Trophoblast cell (in vitro differentiated cells and primary cell): ENCODE data around the gene AOPEP.
A peak's percentile ranks its signal among the peaks of the same experiment; 100 is the strongest.

Experiments
- DNase-seq, 2 donors: peaks; one replicate each; pipeline ENCODE4 v3.0.0-alpha.2; 2016
- H2AFZ ChIP-seq: 2 replicates; pipeline ENCODE4 v1.6.1; 2013; ENCODE audit warnings: low read length, moderate library complexity, mild to moderate bottlenecking; ENCODE audit not compliant: insufficient read depth, poor library complexity
- H2AK5ac ChIP-seq: 2 replicates; pipeline ENCODE4 v1.6.1; 2013; ENCODE audit warnings: mild to moderate bottlenecking, low read length
- H2BK120ac ChIP-seq: 2 replicates; pipeline ENCODE4 v1.6.1; 2013; ENCODE audit warnings: low read length, mild to moderate bottlenecking, moderate library complexity; ENCODE audit not compliant: insufficient read depth, poor library complexity
- H2BK12ac ChIP-seq: 2 replicates; pipeline ENCODE4 v1.6.1; 2013; ENCODE audit warnings: mild to moderate bottlenecking, low read length, moderate library complexity
- H2BK5ac ChIP-seq: 2 replicates; pipeline ENCODE4 v1.6.1; 2013; ENCODE audit warnings: low read length, low read depth, moderate library complexity, mild to moderate bottlenecking; ENCODE audit not compliant: poor library complexity
- H3K14ac ChIP-seq: 2 replicates; pipeline ENCODE4 v1.6.1; 2013; ENCODE audit warnings: mild to moderate bottlenecking, low read length
- H3K18ac ChIP-seq: 2 replicates; pipeline ENCODE4 v1.6.1; 2013; ENCODE audit warnings: mild to moderate bottlenecking, low read length
- H3K23ac ChIP-seq: 2 replicates; pipeline ENCODE4 v1.6.1; 2013; ENCODE audit warnings: low read length
- H3K27ac ChIP-seq: 2 replicates; pipeline ENCODE4 v1.5.1; 2013; ENCODE audit warnings: low read depth, mild to moderate bottlenecking, inconsistent platforms, low read length, moderate library complexity
- H3K27me3 ChIP-seq: 2 replicates; pipeline ENCODE4 v1.6.1; 2013; ENCODE audit warnings: inconsistent platforms, mild to moderate bottlenecking, low read length, moderate library complexity; ENCODE audit not compliant: insufficient read depth
- H3K36me3 ChIP-seq, 2 experiments: 1 replicate in 1 of 2; 2 replicates in 1 of 2; pipeline ENCODE4 v1.6.1; 2013; ENCODE audit warnings: low read length in 2 of 2, mild to moderate bottlenecking in 2 of 2, moderate library complexity in 1 of 2; ENCODE audit not compliant: insufficient read depth in 2 of 2, control insufficient read depth in 1 of 2
- H3K4ac ChIP-seq: 2 replicates; pipeline ENCODE4 v1.6.1; 2013; ENCODE audit warnings: low read depth, mild to moderate bottlenecking, low read length, moderate library complexity
- H3K4me1 ChIP-seq, 2 experiments: 1 replicate in 1 of 2; 2 replicates in 1 of 2; pipeline ENCODE4 v1.6.1; 2013; ENCODE audit warnings: low read length in 2 of 2, mild to moderate bottlenecking in 2 of 2, moderate library complexity in 1 of 2; ENCODE audit not compliant: insufficient read depth in 2 of 2, control insufficient read depth in 1 of 2
- H3K4me2 ChIP-seq: 2 replicates; pipeline ENCODE4 v1.6.1; 2013; ENCODE audit warnings: inconsistent platforms, mild to moderate bottlenecking, low read length, moderate library complexity
- H3K4me3 ChIP-seq: 2 replicates; pipeline ENCODE4 v1.5.1; 2013; ENCODE audit warnings: mild to moderate bottlenecking, low read depth, low read length, inconsistent platforms
- H3K79me1 ChIP-seq: one replicate; pipeline ENCODE4 v1.6.1; 2013; ENCODE audit warnings: low read length
- H3K79me2 ChIP-seq: 2 replicates; pipeline ENCODE4 v1.6.1; 2013; ENCODE audit warnings: low read length, mild to moderate bottlenecking; ENCODE audit not compliant: control insufficient read depth, insufficient read depth, poor library complexity
- H3K9ac ChIP-seq: 2 replicates; pipeline ENCODE4 v1.6.1; 2013; ENCODE audit warnings: mild to moderate bottlenecking, low read length
- H3K9me3 ChIP-seq: 2 replicates; pipeline ENCODE4 v1.6.1; 2013; ENCODE audit warnings: low read depth, mild to moderate bottlenecking, control low read depth, inconsistent platforms, low read length; ENCODE audit not compliant: insufficient read depth
- H4K12ac ChIP-seq: 2 replicates; pipeline ENCODE4 v1.6.1; 2013; ENCODE audit warnings: low read depth, mild to moderate bottlenecking, low read length, moderate library complexity
- H4K8ac ChIP-seq: 2 replicates; pipeline ENCODE4 v1.6.1; 2013; ENCODE audit warnings: low read depth, mild to moderate bottlenecking, low read length, moderate library complexity
- H4K91ac ChIP-seq: one replicate; pipeline ENCODE4 v1.6.1; 2013; ENCODE audit warnings: low read depth, mild to moderate bottlenecking, low read length, moderate library complexity
- WGBS: extraction: QIAGEN DNeasy Blood & Tissue Kit; methylation state at CpG from one replicate; pipeline ENCODE4 v1.1.7; 2013; ENCODE audit warnings: missing lambda C conversion rate; ENCODE audit not compliant: insufficient read length, insufficient coverage; ENCODE audit errors: extremely low coverage; 5-methylcytosine and 5-hydroxymethylcytosine counted together

Gene AOPEP

DNA sequence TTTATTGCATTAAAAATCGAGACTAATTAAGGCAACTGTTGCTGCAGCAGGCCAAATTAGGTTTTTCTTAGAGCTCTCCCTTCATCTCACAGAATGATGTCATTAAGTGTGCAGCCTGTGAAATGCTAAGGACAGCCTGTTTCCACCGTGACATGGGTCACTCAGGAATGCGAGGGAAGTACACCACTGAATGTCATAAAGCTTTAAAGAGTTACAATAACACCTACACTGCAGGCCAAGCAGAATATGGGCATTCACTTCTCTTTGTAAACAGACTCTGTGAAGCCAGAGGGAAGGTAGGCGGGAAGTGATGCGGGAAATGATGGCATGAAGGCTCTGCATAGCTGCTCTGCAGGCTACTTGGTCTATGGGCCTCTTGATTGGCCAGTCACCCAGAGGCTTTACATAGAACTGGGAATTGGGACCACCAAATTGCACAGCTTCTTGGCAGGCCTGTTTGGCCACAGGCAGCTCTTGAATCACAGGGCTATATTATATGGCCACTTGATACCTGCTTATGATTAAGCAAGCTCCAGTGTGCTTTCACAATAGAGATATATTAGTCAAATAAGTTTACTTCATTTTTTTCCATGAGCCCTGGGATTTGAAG lies 28.4 kb upstream of the AOPEP start:
- no peaks in the 10 kb centered on the region for H3K27me3 ChIP-seq
- H4K8ac ChIP-seq, result no peak overlapping the region
- no peak overlapping the region for H4K91ac ChIP-seq
- no peak overlapping the region for H2AK5ac ChIP-seq
- H2AFZ ChIP-seq, result no peak overlapping the region
- no peak overlapping the region for H3K18ac ChIP-seq
- no peaks in the 10 kb centered on the region for H3K79me2 ChIP-seq
- H2BK120ac ChIP-seq, result no peak overlapping the region
- H3K4me3 ChIP-seq, result no peak overlapping the region
- H3K4me1 ChIP-seq, result peaks cover 0 to 4% of the 10 kb centered on the region in 2 experiments
- H3K79me1 ChIP-seq, result no peaks in the 10 kb centered on the region
- H3K27ac ChIP-seq, result no peak overlapping the region
- H4K12ac ChIP-seq, result no peak overlapping the region
- DNase-seq, result peak; percentile 75 to 79
- H3K4ac ChIP-seq, result no peak overlapping the region
- H3K9me3 ChIP-seq, result no peaks in the 10 kb centered on the region
- H3K4me2 ChIP-seq, result no peak overlapping the region
- H3K36me3 ChIP-seq, result no peaks in the 10 kb centered on the region
- no peak overlapping the region for H3K9ac ChIP-seq
- no peak overlapping the region for H2BK5ac ChIP-seq
- H2BK12ac ChIP-seq, result no peak overlapping the region
- no peak overlapping the region for H3K23ac ChIP-seq
- no CpG with 5 or more reads among the region's 5 CpGs for WGBS
- no peak overlapping the region for H3K14ac ChIP-seq

GRCh38 chr9:94699715-94700373 lies 26.7 kb upstream of the AOPEP start:
- Histone ChIP-seq H3K18ac (no peak overlapping the region), H3K79me1 (no peaks in the 10 kb centered on the region), H3K27me3 (no peaks in the 10 kb centered on the region), H3K4ac (no peak overlapping the region), H2BK120ac (no peak overlapping the region), H3K23ac (no peak overlapping the region), H3K36me3 (no peaks in the 10 kb centered on the region), H3K9me3 (no peaks in the 10 kb centered on the region), H3K4me2 (no peak overlapping the region), H4K12ac (no peak overlapping the region), H3K79me2 (no peaks in the 10 kb centered on the region), H3K14ac (no peak overlapping the region), H3K27ac (no peak overlapping the region), H2AFZ (no peak overlapping the region), H4K91ac (no peak overlapping the region), H2BK12ac (no peak overlapping the region), H3K4me1 (peaks cover 0 to 4% of the 10 kb centered on the region in 2 experiments), H3K4me3 (no peak overlapping the region), H2BK5ac (no peak overlapping the region), H2AK5ac (no peak overlapping the region), H4K8ac (no peak overlapping the region), H3K9ac (no peak overlapping the region)
- DNase-seq, result no peak
- no CpG with 5 or more reads among the region's 4 CpGs for WGBS

- no peaks in the 10 kb centered on the region for H3K79me1 ChIP-seq
- no peak overlapping the region for H2BK120ac ChIP-seq
- no peaks in the 10 kb centered on the region for H3K79me2 ChIP-seq
- H3K27ac ChIP-seq, result no peak overlapping the region
- H4K91ac ChIP-seq, result no peak overlapping the region
- no peak overlapping the region for H2BK5ac ChIP-seq
- no peaks in the 10 kb centered on the region for H3K36me3 ChIP-seq
- no peak overlapping the region for H3K23ac ChIP-seq
- H3K14ac ChIP-seq, result no peak overlapping the region
- H3K9me3 ChIP-seq, result no peaks in the 10 kb centered on the region
- H3K4me1 ChIP-seq, result peaks cover 0 to 4% of the 10 kb centered on the region in 2 experiments
- no peak overlapping the region for H4K8ac ChIP-seq
- no peak overlapping the region for H4K12ac ChIP-seq
- no peak overlapping the region for H2AK5ac ChIP-seq
- H3K4me3 ChIP-seq, result no peak overlapping the region
- no peak overlapping the region for H3K18ac ChIP-seq
- no peak overlapping the region for H3K4me2 ChIP-seq
- no CpG with 5 or more reads among the region's 3 CpGs for WGBS
- no peak for DNase-seq
- H3K27me3 ChIP-seq, result no peaks in the 10 kb centered on the region
- no peak overlapping the region for H3K9ac ChIP-seq
- no peak overlapping the region for H2BK12ac ChIP-seq
- H2AFZ ChIP-seq, result no peak overlapping the region
- no peak overlapping the region for H3K4ac ChIP-seq
Observed at GRCh38 chr9:94700445-94700844, 26.1 kb upstream of the AOPEP start.

GRCh38 chr9:94703488-94704140 lies 22.9 kb upstream of the AOPEP start:
- Histone ChIP-seq H3K9ac (no peak overlapping the region), H3K14ac (no peak overlapping the region), H3K23ac (no peak overlapping the region), H3K9me3 (no peaks in the 10 kb centered on the region), H2AFZ (no peak overlapping the region), H2BK120ac (no peak overlapping the region), H3K4ac (no peak overlapping the region), H3K79me1 (no peaks in the 10 kb centered on the region), H4K91ac (no peak overlapping the region), H4K8ac (no peak overlapping the region), H2BK12ac (no peak overlapping the region), H3K18ac (no peak overlapping the region), H3K4me2 (no peak overlapping the region), H3K27me3 (no peaks in the 10 kb centered on the region), H4K12ac (no peak overlapping the region), H3K4me3 (no peak overlapping the region), H3K79me2 (no peaks in the 10 kb centered on the region), H3K4me1 (no peaks in the 10 kb centered on the region), H2BK5ac (no peak overlapping the region), H3K36me3 (no peaks in the 10 kb centered on the region), H3K27ac (no peak overlapping the region), H2AK5ac (no peak overlapping the region)
- DNase-seq, result no peak
- WGBS, result no CpG with 5 or more reads among the region's 4 CpGs
